ENCODE results near the gene CALML5.

DNA sequence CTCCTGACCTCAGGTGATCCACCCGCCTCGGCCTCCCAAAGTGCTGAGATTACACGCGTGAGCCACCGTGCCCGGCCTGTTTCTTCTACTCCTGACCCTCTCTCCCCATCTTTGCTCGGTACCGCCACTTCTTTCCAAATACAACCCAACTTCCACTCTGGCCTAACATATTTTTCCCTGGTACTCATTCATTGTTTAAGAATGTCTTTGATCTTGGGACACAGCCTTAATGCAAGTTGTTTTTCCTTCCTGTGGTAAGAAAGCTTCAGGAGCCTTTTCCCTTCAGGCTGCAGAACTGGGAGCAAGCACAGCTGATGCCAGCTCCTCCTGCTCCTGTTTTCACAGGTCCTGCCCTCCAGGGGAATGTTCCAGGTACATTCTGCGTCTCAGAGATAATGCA lies 39.1 kb upstream of the CALML5 start:
- TF ChIP-seq TCF12 (IDR thresholded peaks at IDR 0.05), result no peak
- no peak for TF ChIP-seq CTCF (IDR thresholded peaks at IDR 0.05)
- TF ChIP-seq RFX5 (IDR thresholded peaks at IDR 0.05; ENCODE audit: low read length), result no peak

Data from SK-N-SH (cell line).